K562 (cell line): ENCODE measurements around the gene BANP. TPM values are rescaled to one million over a fixed set of nuclear protein-coding genes. Genes with fewer than 3 reads are reported as not detected.

ENCODE experiments used
- BHLHE40 ChIP-seq: IDR thresholded peaks from 2 replicates; pipeline ENCODE4 v1.6.1; 2011; ENCODE audit warnings: low read length, improper control_type of control experiment
- CC2D1A ChIP-seq: fragments of 450-650 bp; IDR thresholded peaks from 2 replicates; pipeline ENCODE4 v1.6.1; 2017; ENCODE audit warnings: mild to moderate bottlenecking
- CTBP1 ChIP-seq: fragments of 450-650 bp; IDR thresholded peaks from 2 replicates; pipeline ENCODE4 v1.6.1; 2016; ENCODE audit warnings: borderline replicate concordance
- CXXC5 ChIP-seq: fragments of 250-450 bp; sonication (Bioruptor Pico); IDR thresholded peaks from 2 replicates; pipeline ENCODE4 v1.8.0; 2022; ENCODE audit warnings: inconsistent platforms, mild to moderate bottlenecking, moderate library complexity
- MGA ChIP-seq: fragments of 450-650 bp; IDR thresholded peaks from 2 replicates; pipeline ENCODE4 v1.6.1; 2016; ENCODE audit warnings: mild to moderate bottlenecking, moderate library complexity
- PHF8 ChIP-seq: fragments of 200-600 bp; sonication (generic); IDR thresholded peaks from 2 replicates; pipeline ENCODE4 v1.6.1; 2012; ENCODE audit warnings: mixed run types, mild to moderate bottlenecking, inconsistent platforms, low read length, moderate library complexity, borderline replicate concordance
- SIN3A ChIP-seq, 2 experiments: fragments of 150-350 bp in 1 of 2; IDR thresholded peaks; 2 replicates each; pipeline ENCODE4 v1.6.1; 2011 to 2016; ENCODE audit warnings: borderline replicate concordance in 2 of 2, low read depth in 2 of 2, low read length in 2 of 2, mild to moderate bottlenecking in 2 of 2, moderate library complexity in 2 of 2; ENCODE audit not compliant: control insufficient read depth in 1 of 2
- ZBTB5 ChIP-seq: fragments of 450-650 bp; IDR thresholded peaks from 2 replicates; pipeline ENCODE4 v1.6.1; 2017; ENCODE audit warnings: antibody characterized with exemption
- ZNF184 ChIP-seq: sonication (generic); formaldehyde crosslinking; IDR thresholded peaks from 2 replicates; pipeline ENCODE4 v1.5.0; 2020; ENCODE audit warnings: missing genetic modification reagents
- ZNF354B ChIP-seq: fragments of 250-450 bp; sonication (Bioruptor Pico); IDR thresholded peaks from 2 replicates; pipeline ENCODE4 v1.4.0; 2020
- polyA plus RNA-seq, 8 experiments: library from polyadenylated mRNA; depleted of rRNA in 4 of 8; stranded (reverse) in 5 of 8; unstranded in 3 of 8; fragments of >200 nt; fragmentation: Nextera tagmentation in 2 of 8; fragmentation: Illumina TruSeq in 1 of 8; extraction: Ambion mirVana in 2 of 8; extraction: Trizol in 1 of 8; gene quantifications; 2 replicates each; pipeline versions ENCODE4 v1.2.1 to v1.2.3, GENCODE V29; 2011 to 2014; ENCODE audit warnings: inconsistent platforms in 1 of 8, missing spikeins in 1 of 8
- total RNA-seq, 7 experiments: library from RNA; depleted of rRNA in 6 of 7; stranded (reverse); fragments of >200 nt in 6 of 7; fragmentation: Illumina TruSeq in 2 of 7; extraction: Trizol in 2 of 7; gene quantifications; 2 replicates each; pipeline versions ENCODE4 v1.2.1 to v1.2.3, GENCODE V29; 2011 to 2021; ENCODE audit warnings: low replicate concordance in 1 of 7

BANP gene
- total and polyA plus RNA-seq, 9 of the 15 experiments (the other 6 are each of a cell fraction or from before 2014, with no cell fraction given) = 4.6 to 22.1 (median 15.6) TPM

- TF ChIP-seq MGA (peak; percentile 64), PHF8 (no peak), ZBTB5 (no peak), BHLHE40 (peak; percentile 29; the same call in 1 of the 2 replicates), CTBP1 (peak; percentile 15; the same call in 1 of the 2 replicates), CXXC5 (no peak), ZNF354B (CRISPR knock-in tag) (no peak), CC2D1A (no peak), ZNF184 (CRISPR knock-in tag) (no peak), SIN3A (IDR thresholded peaks at IDR 0.05; ENCODE audit: borderline replicate concordance in 2 of 2, control insufficient read depth in 1 of 2, low read depth in 2 of 2, low read length in 2 of 2) (no peak)
Observed at GRCh38 chr16:87918866-87919680, 32.2 kb upstream of the BANP start (continued).
